Upper lobe of left lung (tissue), 4 donors: ENCODE data around the gene IPPK.

Experiments used
- CTCF ChIP-seq, 6 experiments: fragments of 450-650 bp in 4 of 6; fragments of 200-600 bp in 2 of 6; sonication (generic) in 2 of 6; IDR thresholded peaks; one replicate each; pipeline ENCODE4 v1.5.1; 2016 to 2019; ENCODE audit warnings: antibody characterized with exemption in 6 of 6
- POLR2A ChIP-seq, 4 donors: fragments of 450-650 bp; IDR thresholded peaks; one replicate each; pipeline ENCODE4 v1.5.1; 2016 to 2017; ENCODE audit warnings: antibody characterized with exemption in 4 of 4, mild to moderate bottlenecking in 2 of 4
- POLR2AphosphoS5 ChIP-seq, 2 donors: sonication (generic); formaldehyde crosslinking; IDR thresholded peaks; one replicate each; pipeline ENCODE4 v1.5.1; 2017; ENCODE audit warnings: antibody characterized with exemption in 2 of 2

- TF ChIP-seq POLR2AphosphoS5 (IDR thresholded peaks at IDR 0.05): no peak
- no peak for TF ChIP-seq POLR2A (IDR thresholded peaks at IDR 0.05)
- TF ChIP-seq CTCF (IDR thresholded peaks at IDR 0.05): no peak
Measured at GRCh38 chr9:92718086-92719001, 48.4 kb upstream of the IPPK start.
